HepG2 (cell line): Measurements from ENCODE around the gene RDH14. TPM values are rescaled to one million over a fixed set of nuclear protein-coding genes. Genes with fewer than 3 reads are reported as not detected.
A peak's percentile ranks its signal among the peaks of the same experiment; 100 is the strongest.

Experiments used
- ARHGAP35 ChIP-seq: sonication (generic); formaldehyde crosslinking; IDR thresholded peaks from 2 replicates; pipeline ENCODE4 v1.9.0; 2022; ENCODE audit warnings: mild to moderate bottlenecking, inconsistent platforms, moderate library complexity, missing genetic modification reagents, borderline replicate concordance
- GFI1 ChIP-seq: sonication (generic); formaldehyde crosslinking; IDR thresholded peaks from 2 replicates; pipeline ENCODE4 v1.5.0; 2020; ENCODE audit warnings: missing genetic modification reagents, mild to moderate bottlenecking, borderline replicate concordance
- HDAC2 ChIP-seq: sonication (generic); formaldehyde crosslinking; IDR thresholded peaks from 2 replicates; pipeline ENCODE4 v1.4.0; 2020; ENCODE audit warnings: missing genetic modification reagents
- HINFP ChIP-seq: sonication (generic); formaldehyde crosslinking; IDR thresholded peaks from 2 replicates; pipeline ENCODE4 v1.4.0; 2020; ENCODE audit warnings: low read depth, mild to moderate bottlenecking, missing genetic modification reagents
- HOXD1 ChIP-seq: sonication (generic); formaldehyde crosslinking; IDR thresholded peaks from 2 replicates; pipeline ENCODE4 v1.5.0; 2020; ENCODE audit warnings: missing genetic modification reagents
- IKZF1 ChIP-seq: fragments of 450-650 bp; IDR thresholded peaks from 2 replicates; pipeline ENCODE4 v1.7.1; 2016
- KLF6 ChIP-seq: IDR thresholded peaks from 2 replicates; pipeline ENCODE4 v1.8.0; 2016; ENCODE audit warnings: missing biosample characterization, missing genetic modification reagents
- KLF9 ChIP-seq: IDR thresholded peaks from 2 replicates; pipeline ENCODE4 v1.6.1; 2016; ENCODE audit warnings: low read depth
- MXD4 ChIP-seq: IDR thresholded peaks from 2 replicates; pipeline ENCODE4 v1.6.1; 2016; ENCODE audit warnings: mild to moderate bottlenecking, missing biosample characterization, missing genetic modification reagents
- NFKBIZ ChIP-seq: IDR thresholded peaks from 2 replicates; pipeline ENCODE4 v1.6.1; 2018; ENCODE audit warnings: missing genetic modification reagents, missing compliant biosample characterization
- NR1H2 ChIP-seq: sonication (generic); formaldehyde crosslinking; IDR thresholded peaks from 2 replicates; pipeline ENCODE4 v1.8.1; 2022; ENCODE audit warnings: low read depth, missing genetic modification reagents, borderline replicate concordance
- RELA ChIP-seq: sonication (generic); formaldehyde crosslinking; IDR thresholded peaks from 2 replicates; pipeline ENCODE4 v1.4.0; 2020; ENCODE audit warnings: missing genetic modification reagents
- TBL1XR1 ChIP-seq: fragments of 150-350 bp; IDR thresholded peaks from 2 replicates; pipeline ENCODE4 v1.6.1; 2014; ENCODE audit warnings: borderline replicate concordance, low read length; ENCODE audit not compliant: partially characterized antibody
- ZMYM2 ChIP-seq: sonication (generic); formaldehyde crosslinking; IDR thresholded peaks from 2 replicates; pipeline ENCODE4 v1.8.0; 2022; ENCODE audit warnings: mild to moderate bottlenecking, missing genetic modification reagents
- ZNF703 ChIP-seq: sonication (generic); formaldehyde crosslinking; IDR thresholded peaks from 2 replicates; pipeline ENCODE4 v1.5.1; 2020; ENCODE audit warnings: missing genetic modification reagents, mild to moderate bottlenecking, moderate library complexity, borderline replicate concordance
- ZNF878 ChIP-seq: sonication (generic); formaldehyde crosslinking; IDR thresholded peaks from 2 replicates; pipeline ENCODE4 v1.8.1; 2023; ENCODE audit warnings: mild to moderate bottlenecking, missing genetic modification reagents, moderate library complexity
- polyA plus RNA-seq, 8 experiments: library from polyadenylated mRNA; depleted of rRNA in 3 of 8; stranded (reverse) in 7 of 8; unstranded in 1 of 8; fragments of >200 nt; fragmentation: Illumina TruSeq in 4 of 8; extraction: Trizol in 4 of 8; gene quantifications; 2 replicates each; pipeline versions ENCODE4 v1.2.1 to v1.2.3, GENCODE V29; 2011 to 2016; ENCODE audit warnings: low read depth in 4 of 8, missing spikeins in 1 of 8, mixed read lengths in 1 of 8; ENCODE audit not compliant: insufficient read depth in 1 of 8
- total RNA-seq, 5 experiments: library from RNA; depleted of rRNA; stranded (reverse); fragments of >200 nt; fragmentation: Illumina TruSeq; extraction: Trizol; gene quantifications; 2 replicates each; pipeline ENCODE4 v1.2.3, GENCODE V29; 2016; ENCODE audit warnings: low read depth in 1 of 5
- TF ChIP-seq, protein P1 (sequence below): sonication (generic); formaldehyde crosslinking; IDR thresholded peaks from 2 replicates; pipeline ENCODE4 v1.8.1; 2023; ENCODE audit warnings: mild to moderate bottlenecking, missing genetic modification reagents
- TF ChIP-seq, protein P2 (sequence below): sonication (generic); formaldehyde crosslinking; IDR thresholded peaks from 2 replicates; pipeline ENCODE4 v1.4.0; 2020; ENCODE audit warnings: mild to moderate bottlenecking, low read depth, missing genetic modification reagents
- TF ChIP-seq, protein P3 (sequence below): sonication (generic); formaldehyde crosslinking; IDR thresholded peaks from 2 replicates; pipeline ENCODE4 v1.5.1; 2020; ENCODE audit warnings: mild to moderate bottlenecking, missing genetic modification reagents
- TF ChIP-seq, protein P4 (sequence below): sonication (generic); formaldehyde crosslinking; IDR thresholded peaks from 2 replicates; pipeline ENCODE4 v1.5.0; 2020; ENCODE audit warnings: missing genetic modification reagents

Gene RDH14
- total and polyA plus RNA-seq, 2 of the 13 experiments (the other 11 are each of a cell fraction or from before 2014, with no cell fraction given) = 27.4 to 39.9 TPM

DNA sequence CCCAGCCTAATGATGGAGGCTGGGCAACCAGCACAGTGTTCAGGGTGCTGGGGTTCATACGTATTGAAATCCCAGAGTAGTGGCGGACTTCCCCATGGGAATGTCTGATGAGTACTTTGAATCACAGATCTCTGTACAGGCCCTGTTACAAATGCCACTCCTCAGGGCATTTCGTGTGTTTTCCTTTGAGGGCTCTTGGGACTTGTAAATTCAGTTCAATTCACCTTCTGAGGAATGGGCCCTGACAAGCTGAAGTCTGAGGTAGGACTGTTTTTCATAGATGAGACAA, 288 bp upstream of the RDH14 start (continued):
- TF ChIP-seq HINFP (CRISPR knock-in tag) = no peak
- no peak for TF ChIP-seq KLF9 (CRISPR knock-in tag)
- no peak for TF ChIP-seq TBL1XR1
- TF ChIP-seq, protein P1, sequence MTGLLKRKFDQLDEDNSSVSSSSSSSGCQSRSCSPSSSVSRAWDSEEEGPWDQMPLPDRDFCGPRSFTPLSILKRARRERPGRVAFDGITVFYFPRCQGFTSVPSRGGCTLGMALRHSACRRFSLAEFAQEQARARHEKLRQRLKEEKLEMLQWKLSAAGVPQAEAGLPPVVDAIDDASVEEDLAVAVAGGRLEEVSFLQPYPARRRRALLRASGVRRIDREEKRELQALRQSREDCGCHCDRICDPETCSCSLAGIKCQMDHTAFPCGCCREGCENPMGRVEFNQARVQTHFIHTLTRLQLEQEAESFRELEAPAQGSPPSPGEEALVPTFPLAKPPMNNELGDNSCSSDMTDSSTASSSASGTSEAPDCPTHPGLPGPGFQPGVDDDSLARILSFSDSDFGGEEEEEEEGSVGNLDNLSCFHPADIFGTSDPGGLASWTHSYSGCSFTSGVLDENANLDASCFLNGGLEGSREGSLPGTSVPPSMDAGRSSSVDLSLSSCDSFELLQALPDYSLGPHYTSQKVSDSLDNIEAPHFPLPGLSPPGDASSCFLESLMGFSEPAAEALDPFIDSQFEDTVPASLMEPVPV = no peak
- TF ChIP-seq RELA (CRISPR knock-in tag) = no peak
- TF ChIP-seq, protein P2, sequence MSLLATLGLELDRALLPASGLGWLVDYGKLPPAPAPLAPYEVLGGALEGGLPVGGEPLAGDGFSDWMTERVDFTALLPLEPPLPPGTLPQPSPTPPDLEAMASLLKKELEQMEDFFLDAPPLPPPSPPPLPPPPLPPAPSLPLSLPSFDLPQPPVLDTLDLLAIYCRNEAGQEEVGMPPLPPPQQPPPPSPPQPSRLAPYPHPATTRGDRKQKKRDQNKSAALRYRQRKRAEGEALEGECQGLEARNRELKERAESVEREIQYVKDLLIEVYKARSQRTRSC (CRISPR knock-in tag) = no peak
- TF ChIP-seq ZMYM2 = no peak
- no peak for TF ChIP-seq GFI1 (CRISPR knock-in tag)
- TF ChIP-seq IKZF1 = no peak
- no peak for TF ChIP-seq HDAC2 (CRISPR knock-in tag)
- TF ChIP-seq ZNF878 (CRISPR knock-in tag) = peak; percentile 71; the same call in 1 of the 2 replicates
- no peak for TF ChIP-seq NR1H2
- no peak for TF ChIP-seq MXD4
- TF ChIP-seq, protein P3, sequence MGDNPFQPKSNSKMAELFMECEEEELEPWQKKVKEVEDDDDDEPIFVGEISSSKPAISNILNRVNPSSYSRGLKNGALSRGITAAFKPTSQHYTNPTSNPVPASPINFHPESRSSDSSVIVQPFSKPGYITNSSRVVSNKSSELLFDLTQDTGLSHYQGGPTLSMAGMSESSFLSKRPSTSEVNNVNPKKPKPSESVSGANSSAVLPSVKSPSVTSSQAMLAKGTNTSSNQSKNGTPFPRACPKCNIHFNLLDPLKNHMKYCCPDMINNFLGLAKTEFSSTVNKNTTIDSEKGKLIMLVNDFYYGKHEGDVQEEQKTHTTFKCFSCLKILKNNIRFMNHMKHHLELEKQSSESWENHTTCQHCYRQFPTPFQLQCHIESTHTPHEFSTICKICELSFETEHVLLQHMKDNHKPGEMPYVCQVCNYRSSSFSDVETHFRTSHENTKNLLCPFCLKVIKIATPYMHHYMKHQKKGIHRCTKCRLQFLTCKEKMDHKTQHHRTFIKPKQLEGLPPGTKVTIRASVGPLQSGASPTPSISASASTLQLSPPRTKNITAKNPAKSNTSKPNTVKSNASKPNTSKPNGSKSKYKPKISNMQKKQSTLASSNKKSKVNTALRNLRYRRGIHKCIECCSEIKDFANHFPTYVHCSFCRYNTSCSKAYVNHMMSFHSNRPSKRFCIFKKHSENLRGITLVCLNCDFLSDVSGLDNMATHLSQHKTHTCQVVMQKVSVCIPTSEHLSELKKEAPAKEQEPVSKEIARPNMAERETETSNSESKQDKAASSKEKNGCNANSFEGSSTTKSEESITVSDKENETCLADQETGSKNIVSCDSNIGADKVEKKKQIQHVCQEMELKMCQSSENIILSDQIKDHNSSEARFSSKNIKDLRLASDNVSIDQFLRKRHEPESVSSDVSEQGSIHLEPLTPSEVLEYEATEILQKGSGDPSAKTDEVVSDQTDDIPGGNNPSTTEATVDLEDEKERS (CRISPR knock-in tag) = no peak
- TF ChIP-seq ZNF703 (CRISPR knock-in tag) = no peak
- TF ChIP-seq KLF6 (CRISPR knock-in tag) = no peak
- no peak for TF ChIP-seq HOXD1 (CRISPR knock-in tag)
- no peak for TF ChIP-seq ARHGAP35 (CRISPR knock-in tag)
- TF ChIP-seq, protein P4, sequence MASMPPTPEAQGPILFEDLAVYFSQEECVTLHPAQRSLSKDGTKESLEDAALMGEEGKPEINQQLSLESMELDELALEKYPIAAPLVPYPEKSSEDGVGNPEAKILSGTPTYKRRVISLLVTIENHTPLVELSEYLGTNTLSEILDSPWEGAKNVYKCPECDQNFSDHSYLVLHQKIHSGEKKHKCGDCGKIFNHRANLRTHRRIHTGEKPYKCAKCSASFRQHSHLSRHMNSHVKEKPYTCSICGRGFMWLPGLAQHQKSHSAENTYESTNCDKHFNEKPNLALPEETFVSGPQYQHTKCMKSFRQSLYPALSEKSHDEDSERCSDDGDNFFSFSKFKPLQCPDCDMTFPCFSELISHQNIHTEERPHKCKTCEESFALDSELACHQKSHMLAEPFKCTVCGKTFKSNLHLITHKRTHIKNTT (CRISPR knock-in tag) = no peak
- TF ChIP-seq NFKBIZ = 0 out of 2 replicates have a peak, but pooled peaks have one; percentile 12
